GM23338 (cell line): ENCODE data around the gene AKR1C4. TPM values are rescaled to one million over a fixed set of nuclear protein-coding genes. Genes with fewer than 3 reads are reported as not detected.

ENCODE experiments used
- ATAC-seq: fragments of 200-7000 bp; cut with Tn5 transposase; 3 replicates; pipeline ENCODE4 v1.9.1; 2020
- DNase-seq: peaks from one replicate; pipeline ENCODE4 v3.0.0-alpha.2; 2015; ENCODE audit warnings: low spot score
- H2AFZ ChIP-seq: fragments of 200-600 bp; sonication (generic); 2 replicates; pipeline ENCODE4 v1.8.0; 2016; ENCODE audit warnings: antibody characterized with exemption, mild to moderate bottlenecking, moderate library complexity
- H3F3A ChIP-seq: fragments of 200-600 bp; sonication (generic); replicated peaks from 2 replicates; pipeline ENCODE4 v1.8.0; 2017; ENCODE audit warnings: antibody characterized with exemption, mixed run types, low read depth
- H3K27ac ChIP-seq: fragments of 200-600 bp; sonication (generic); 2 replicates; pipeline ENCODE4 v1.6.1; 2016; ENCODE audit warnings: low read depth
- H3K27me3 ChIP-seq: fragments of 200-600 bp; sonication (generic); 2 replicates; pipeline ENCODE4 v1.8.0; 2016; ENCODE audit warnings: mild to moderate bottlenecking, mixed run types, moderate library complexity; ENCODE audit not compliant: insufficient read depth
- H3K36me3 ChIP-seq: fragments of 200-600 bp; sonication (generic); 2 replicates; pipeline ENCODE4 v1.8.0; 2016; ENCODE audit warnings: mild to moderate bottlenecking; ENCODE audit not compliant: insufficient read depth
- H3K4me1 ChIP-seq: fragments of 200-600 bp; sonication (generic); 2 replicates; pipeline ENCODE4 v1.8.0; 2016; ENCODE audit warnings: mild to moderate bottlenecking, moderate library complexity; ENCODE audit not compliant: insufficient read depth
- H3K4me2 ChIP-seq: fragments of 200-600 bp; sonication (generic); 2 replicates; pipeline ENCODE4 v1.7.1; 2017; ENCODE audit warnings: mixed run types
- H3K4me3 ChIP-seq: fragments of 200-600 bp; sonication (generic); 2 replicates; pipeline ENCODE4 v1.6.1; 2016; ENCODE audit warnings: mixed run types
- H3K79me2 ChIP-seq: fragments of 200-600 bp; sonication (generic); replicated peaks from 2 replicates; pipeline ENCODE4 v1.8.0; 2017; ENCODE audit warnings: mild to moderate bottlenecking; ENCODE audit not compliant: insufficient read depth
- H3K9me2 ChIP-seq: fragments of 200-600 bp; sonication (generic); 2 replicates; pipeline ENCODE4 v1.8.0; 2017; ENCODE audit not compliant: insufficient read depth
- H4K20me1 ChIP-seq: fragments of 200-600 bp; sonication (generic); replicated peaks from 2 replicates; pipeline ENCODE4 v1.8.0; 2017; ENCODE audit warnings: mild to moderate bottlenecking; ENCODE audit not compliant: insufficient read depth
- H3K27ac Mint-ChIP-seq: 2 replicates; pipeline ENCODE4 v1.8.0; 2020; ENCODE audit warnings: inconsistent platforms, mild to moderate bottlenecking, moderate library complexity, mixed read lengths
- H3K27me3 Mint-ChIP-seq: 3 replicates; pipeline ENCODE4 v1.8.0; 2022; ENCODE audit warnings: low read depth, mild to moderate bottlenecking, moderate library complexity, mixed read lengths, inconsistent platforms; ENCODE audit not compliant: insufficient read depth, poor library complexity
- H3K36me3 Mint-ChIP-seq: 3 replicates; pipeline ENCODE4 v1.8.0; 2021; ENCODE audit warnings: low read depth, mild to moderate bottlenecking, inconsistent platforms, moderate library complexity, mixed read lengths
- H3K4me1 Mint-ChIP-seq: 3 replicates; pipeline ENCODE4 v1.8.0; 2020; ENCODE audit warnings: mild to moderate bottlenecking, inconsistent platforms, mixed read lengths
- H3K4me3 Mint-ChIP-seq: 3 replicates; pipeline ENCODE4 v1.8.0; 2021; ENCODE audit warnings: moderate library complexity, mild to moderate bottlenecking, inconsistent platforms, mixed read lengths
- H3K9me3 Mint-ChIP-seq: 3 replicates; pipeline ENCODE4 v1.8.0; 2020; ENCODE audit warnings: moderate library complexity, mild to moderate bottlenecking, inconsistent platforms, mixed read lengths
- CREB1 ChIP-seq: fragments of 250-450 bp; sonication (Bioruptor Pico); IDR thresholded peaks from 2 replicates; pipeline ENCODE4 v1.5.0; 2020; ENCODE audit warnings: low read depth, mild to moderate bottlenecking, moderate library complexity
- EZH2 ChIP-seq: fragments of 200-600 bp; sonication (generic); IDR thresholded peaks from one replicate; pipeline ENCODE4 v1.8.0; 2017; ENCODE audit warnings: antibody characterized with exemption, mild to moderate bottlenecking, low read depth; ENCODE audit not compliant: unreplicated experiment
- EZH2phosphoT487 ChIP-seq: fragments of 200-600 bp; sonication (generic); IDR thresholded peaks from one replicate; pipeline ENCODE4 v1.8.1; 2018; ENCODE audit warnings: antibody characterized with exemption; ENCODE audit not compliant: unreplicated experiment
- NANOG ChIP-seq: IDR thresholded peaks from 2 replicates; pipeline ENCODE4 v1.6.1; 2016; ENCODE audit warnings: antibody characterized with exemption, borderline replicate concordance
- POLR2AphosphoS5 ChIP-seq: IDR thresholded peaks from 2 replicates; pipeline ENCODE4 v1.6.1; 2016; ENCODE audit warnings: antibody characterized with exemption, low read depth
- ZNF114 ChIP-seq: fragments of 250-450 bp; sonication (Bioruptor Pico); IDR thresholded peaks from 2 replicates; pipeline ENCODE4 v1.5.0; 2020; ENCODE audit warnings: mild to moderate bottlenecking, moderate library complexity
- ZNF331 ChIP-seq: fragments of 250-450 bp; sonication (Bioruptor Pico); IDR thresholded peaks from 2 replicates; pipeline ENCODE4 v1.5.0; 2020; ENCODE audit warnings: low read depth, mild to moderate bottlenecking, moderate library complexity
- polyA plus RNA-seq: library from polyadenylated mRNA; unstranded; fragments of >200 nt; fragmentation: Nextera tagmentation; extraction: Ambion mirVana; gene quantifications from 2 replicates; pipeline ENCODE4 v1.2.1, GENCODE V29; 2016
- total RNA-seq: library from RNA; depleted of rRNA; stranded (reverse); fragments of >200 nt; shearing (Covaris generic); gene quantifications from 2 replicates; pipeline ENCODE4 v1.2.3, GENCODE V29; 2014
- TF ChIP-seq, protein P1 (sequence below): IDR thresholded peaks from 2 replicates; pipeline ENCODE4 v1.6.1; 2016; ENCODE audit warnings: antibody characterized with exemption
- TF ChIP-seq, protein P2 (sequence below), 2 experiments: fragments of 200-600 bp in 1 of 2; sonication (generic) in 1 of 2; conservative IDR thresholded peaks; 2 replicates each; pipeline versions ENCODE4 v1.5.1 to v1.6.1; 2016 to 2017; ENCODE audit warnings: antibody characterized with exemption in 2 of 2, low read depth in 2 of 2, mild to moderate bottlenecking in 2 of 2, moderate library complexity in 1 of 2
- TF ChIP-seq, protein P3 (sequence below): IDR thresholded peaks from one replicate; pipeline ENCODE4 v1.6.1; 2018; ENCODE audit warnings: antibody characterized with exemption; ENCODE audit not compliant: unreplicated experiment

The AKR1C4 gene
- total and polyA plus RNA-seq, 2 experiments from 2014 or later: not detected

DNA sequence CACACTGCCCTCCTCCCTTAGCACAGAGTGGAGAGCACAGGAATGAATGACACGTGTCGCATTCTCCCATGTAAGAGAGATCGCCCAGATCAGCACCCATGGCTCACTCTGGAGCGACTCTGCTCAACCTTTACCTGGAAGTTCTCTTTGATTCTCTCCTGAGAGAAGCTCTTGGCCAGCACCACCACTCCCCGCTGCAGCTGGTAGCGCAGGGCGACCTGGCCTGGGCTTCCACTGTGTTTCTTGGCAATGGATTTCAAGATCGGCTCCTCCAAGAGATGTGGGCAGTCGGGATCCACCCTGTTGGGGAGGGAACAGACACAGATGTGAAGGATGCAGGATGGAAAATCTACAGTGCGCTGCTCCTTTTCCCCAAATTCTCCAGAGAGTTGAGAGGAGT is 39.1 kb upstream of the AKR1C4 start:
- no peak for ATAC-seq

DNA sequence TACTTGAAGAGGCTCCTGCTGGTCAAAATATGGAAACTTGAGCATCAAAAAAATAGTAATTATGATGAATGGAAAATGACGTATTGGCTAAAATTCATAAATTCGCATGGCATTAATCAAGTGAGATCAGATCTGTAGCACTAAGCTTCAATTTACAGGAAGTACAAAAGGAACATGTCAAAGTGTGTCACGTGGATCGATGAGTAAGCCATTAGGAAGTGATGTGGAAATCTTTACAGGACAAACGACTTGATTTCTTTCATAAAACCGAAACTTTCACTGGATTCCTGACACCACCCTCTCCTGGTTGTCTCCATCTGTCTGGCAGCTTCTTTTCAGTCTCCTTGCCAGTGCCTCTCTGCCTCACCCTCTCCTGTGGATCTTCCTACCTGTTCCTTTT is 37.5 kb upstream of the AKR1C4 start:
- Mint-ChIP-seq H3K36me3 (peaks cover 7% of the 10 kb centered on the region; the same call in 2 of the 3 replicates), H3K27ac (no peak overlapping the region), H3K9me3 (peaks cover 81% of the 10 kb centered on the region), H3K4me1 (no peaks in the 10 kb centered on the region), H3K4me3 (no peak overlapping the region), H3K27me3 (peaks cover 2% of the 10 kb centered on the region)
- ATAC-seq (no peak), DNase-seq (no peak)
- Histone ChIP-seq H3K9me2 (0 out of 2 replicates have a peak, but pooled peaks cover 8% of the 10 kb centered on the region), H4K20me1 (no peaks in the 10 kb centered on the region), H3K27me3 (no peaks in the 10 kb centered on the region), H3K4me1 (no peaks in the 10 kb centered on the region), H3F3A (no peaks in the 10 kb centered on the region), H3K4me3 (no peak overlapping the region), H3K79me2 (no peaks in the 10 kb centered on the region), H3K36me3 (0 out of 2 replicates have a peak, but pooled peaks cover 5% of the 10 kb centered on the region), H2AFZ (no peak overlapping the region), H3K27ac (no peak overlapping the region), H3K4me2 (no peak overlapping the region)
- no peak for TF ChIP-seq ZNF331 (CRISPR knock-in tag)
- TF ChIP-seq EZH2: no peak
- TF ChIP-seq, protein P1, sequence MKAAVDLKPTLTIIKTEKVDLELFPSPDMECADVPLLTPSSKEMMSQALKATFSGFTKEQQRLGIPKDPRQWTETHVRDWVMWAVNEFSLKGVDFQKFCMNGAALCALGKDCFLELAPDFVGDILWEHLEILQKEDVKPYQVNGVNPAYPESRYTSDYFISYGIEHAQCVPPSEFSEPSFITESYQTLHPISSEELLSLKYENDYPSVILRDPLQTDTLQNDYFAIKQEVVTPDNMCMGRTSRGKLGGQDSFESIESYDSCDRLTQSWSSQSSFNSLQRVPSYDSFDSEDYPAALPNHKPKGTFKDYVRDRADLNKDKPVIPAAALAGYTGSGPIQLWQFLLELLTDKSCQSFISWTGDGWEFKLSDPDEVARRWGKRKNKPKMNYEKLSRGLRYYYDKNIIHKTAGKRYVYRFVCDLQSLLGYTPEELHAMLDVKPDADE: no peak
- no peak for TF ChIP-seq NANOG
- TF ChIP-seq, protein P2, sequence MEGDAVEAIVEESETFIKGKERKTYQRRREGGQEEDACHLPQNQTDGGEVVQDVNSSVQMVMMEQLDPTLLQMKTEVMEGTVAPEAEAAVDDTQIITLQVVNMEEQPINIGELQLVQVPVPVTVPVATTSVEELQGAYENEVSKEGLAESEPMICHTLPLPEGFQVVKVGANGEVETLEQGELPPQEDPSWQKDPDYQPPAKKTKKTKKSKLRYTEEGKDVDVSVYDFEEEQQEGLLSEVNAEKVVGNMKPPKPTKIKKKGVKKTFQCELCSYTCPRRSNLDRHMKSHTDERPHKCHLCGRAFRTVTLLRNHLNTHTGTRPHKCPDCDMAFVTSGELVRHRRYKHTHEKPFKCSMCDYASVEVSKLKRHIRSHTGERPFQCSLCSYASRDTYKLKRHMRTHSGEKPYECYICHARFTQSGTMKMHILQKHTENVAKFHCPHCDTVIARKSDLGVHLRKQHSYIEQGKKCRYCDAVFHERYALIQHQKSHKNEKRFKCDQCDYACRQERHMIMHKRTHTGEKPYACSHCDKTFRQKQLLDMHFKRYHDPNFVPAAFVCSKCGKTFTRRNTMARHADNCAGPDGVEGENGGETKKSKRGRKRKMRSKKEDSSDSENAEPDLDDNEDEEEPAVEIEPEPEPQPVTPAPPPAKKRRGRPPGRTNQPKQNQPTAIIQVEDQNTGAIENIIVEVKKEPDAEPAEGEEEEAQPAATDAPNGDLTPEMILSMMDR (conservative IDR thresholded peaks at IDR 0.05; ENCODE audit: low read depth in 2 of 2): no peak
- TF ChIP-seq ZNF114 (CRISPR knock-in tag): no peak
- TF ChIP-seq, protein P3, sequence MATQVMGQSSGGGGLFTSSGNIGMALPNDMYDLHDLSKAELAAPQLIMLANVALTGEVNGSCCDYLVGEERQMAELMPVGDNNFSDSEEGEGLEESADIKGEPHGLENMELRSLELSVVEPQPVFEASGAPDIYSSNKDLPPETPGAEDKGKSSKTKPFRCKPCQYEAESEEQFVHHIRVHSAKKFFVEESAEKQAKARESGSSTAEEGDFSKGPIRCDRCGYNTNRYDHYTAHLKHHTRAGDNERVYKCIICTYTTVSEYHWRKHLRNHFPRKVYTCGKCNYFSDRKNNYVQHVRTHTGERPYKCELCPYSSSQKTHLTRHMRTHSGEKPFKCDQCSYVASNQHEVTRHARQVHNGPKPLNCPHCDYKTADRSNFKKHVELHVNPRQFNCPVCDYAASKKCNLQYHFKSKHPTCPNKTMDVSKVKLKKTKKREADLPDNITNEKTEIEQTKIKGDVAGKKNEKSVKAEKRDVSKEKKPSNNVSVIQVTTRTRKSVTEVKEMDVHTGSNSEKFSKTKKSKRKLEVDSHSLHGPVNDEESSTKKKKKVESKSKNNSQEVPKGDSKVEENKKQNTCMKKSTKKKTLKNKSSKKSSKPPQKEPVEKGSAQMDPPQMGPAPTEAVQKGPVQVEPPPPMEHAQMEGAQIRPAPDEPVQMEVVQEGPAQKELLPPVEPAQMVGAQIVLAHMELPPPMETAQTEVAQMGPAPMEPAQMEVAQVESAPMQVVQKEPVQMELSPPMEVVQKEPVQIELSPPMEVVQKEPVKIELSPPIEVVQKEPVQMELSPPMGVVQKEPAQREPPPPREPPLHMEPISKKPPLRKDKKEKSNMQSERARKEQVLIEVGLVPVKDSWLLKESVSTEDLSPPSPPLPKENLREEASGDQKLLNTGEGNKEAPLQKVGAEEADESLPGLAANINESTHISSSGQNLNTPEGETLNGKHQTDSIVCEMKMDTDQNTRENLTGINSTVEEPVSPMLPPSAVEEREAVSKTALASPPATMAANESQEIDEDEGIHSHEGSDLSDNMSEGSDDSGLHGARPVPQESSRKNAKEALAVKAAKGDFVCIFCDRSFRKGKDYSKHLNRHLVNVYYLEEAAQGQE: no peak
- no peak for TF ChIP-seq CREB1
- TF ChIP-seq POLR2AphosphoS5: no peak

More for the DNA sequence above, 39.1 kb upstream of the AKR1C4 start:
- no peaks in the 10 kb centered on the region for H3K79me2 ChIP-seq
- no peaks in the 10 kb centered on the region for H3K36me3 ChIP-seq
- H3K9me2 ChIP-seq: 0 out of 2 replicates have a peak, but pooled peaks cover 8% of the 10 kb centered on the region
- Mint-ChIP-seq H3K36me3 (peaks cover 3% of the 10 kb centered on the region; the same call in 2 of the 3 replicates), H3K27ac (no peak overlapping the region), H3K27me3 (peaks cover 2% of the 10 kb centered on the region), H3K4me3 (no peak overlapping the region), H3K4me1 (no peaks in the 10 kb centered on the region), H3K9me3 (peaks cover 78% of the 10 kb centered on the region)
- no peak for TF ChIP-seq POLR2AphosphoS5
- TF ChIP-seq EZH2phosphoT487: no peak
- TF ChIP-seq, protein P3: no peak
- H2AFZ ChIP-seq: no peak overlapping the region
- no peaks in the 10 kb centered on the region for H4K20me1 ChIP-seq
- no peak overlapping the region for H3K27ac ChIP-seq
- no peaks in the 10 kb centered on the region for H3K4me1 ChIP-seq
- no peaks in the 10 kb centered on the region for H3F3A ChIP-seq
- DNase-seq: no peak
- no peak overlapping the region for H3K4me3 ChIP-seq
- no peak overlapping the region for H3K4me2 ChIP-seq
- H3K27me3 ChIP-seq: no peaks in the 10 kb centered on the region
